ENCODE results near the gene BRME1.

Gene BRME1

DNA sequence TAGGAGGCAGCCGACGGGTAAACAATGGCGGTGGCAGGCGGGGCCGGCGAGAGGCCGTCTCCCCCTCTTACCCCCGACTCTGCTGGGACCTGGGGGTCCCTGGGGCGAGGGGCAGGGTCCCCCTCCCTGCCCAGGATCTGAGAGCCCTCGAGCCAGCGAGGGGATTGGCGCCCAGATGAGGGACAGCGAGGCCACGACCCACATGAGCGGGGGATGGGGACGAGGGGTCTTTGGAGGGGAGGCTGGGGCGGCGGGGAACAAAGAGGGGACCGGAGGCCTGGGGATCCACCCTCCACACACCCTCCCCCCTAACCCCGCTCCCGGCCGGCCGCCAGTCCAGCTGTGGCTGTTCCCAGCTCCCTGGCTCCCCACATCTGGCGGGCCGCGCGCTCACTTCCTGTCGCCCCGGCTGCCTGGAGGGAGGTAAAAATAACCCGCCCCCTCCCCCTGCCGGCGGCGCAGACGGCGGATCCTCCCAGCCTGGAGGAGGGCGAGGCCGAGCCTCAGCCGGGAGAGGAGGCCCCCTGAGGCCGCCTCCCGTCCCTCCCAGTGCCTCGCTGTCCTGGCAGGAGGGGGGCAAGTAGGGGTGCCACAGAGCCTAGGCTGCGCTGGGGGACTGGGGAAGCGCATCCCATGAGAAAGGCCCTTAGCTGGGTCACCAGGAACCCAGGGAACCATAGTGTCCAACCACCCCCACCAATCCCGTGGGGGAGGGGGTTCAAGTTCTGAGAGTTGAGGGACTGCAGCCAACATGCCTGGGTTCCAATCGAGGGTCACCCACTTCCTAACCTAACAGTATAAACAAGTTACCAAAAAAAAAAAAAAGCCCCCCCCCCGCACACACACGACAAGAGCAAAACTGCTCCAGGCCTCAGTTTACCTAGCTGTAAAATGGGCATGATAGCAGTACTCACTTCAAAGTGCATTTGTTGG, 58.2 kb downstream of the BRME1 start (continued):
- TF ChIP-seq ZNF654 (tag by site-specific recombination; IDR thresholded peaks at IDR 0.05; ENCODE audit: low read depth) (0 out of 2 replicates have a peak, but pooled peaks have one; percentile 10), ZNF548 (tag by site-specific recombination; IDR thresholded peaks at IDR 0.05) (no peak), ZNF555 (tag by site-specific recombination; conservative IDR thresholded peaks at IDR 0.05) (no peak), KLF8 (tag by site-specific recombination; IDR thresholded peaks at IDR 0.05) (peak; percentile 53), ZNF341 (tag by site-specific recombination; IDR thresholded peaks at IDR 0.05; ENCODE audit: low read depth) (peak; percentile 98), ZNF404 (tag by site-specific recombination; IDR thresholded peaks at IDR 0.05) (no peak), ZSCAN30 (tag by site-specific recombination; IDR thresholded peaks at IDR 0.05) (peak; percentile 88), ZNF2 (tag by site-specific recombination; IDR thresholded peaks at IDR 0.05) (0 out of 2 replicates have a peak, but pooled peaks have one; percentile 16), ZNF843 (tag by site-specific recombination; IDR thresholded peaks at IDR 0.05) (peak; percentile 31; the same call in 1 of the 2 replicates), GLI4 (tag by site-specific recombination; IDR thresholded peaks at IDR 0.05) (no peak), ZNF366 (tag by site-specific recombination; conservative IDR thresholded peaks at IDR 0.05) (peak; percentile 57), GFI1B (tag by site-specific recombination; IDR thresholded peaks at IDR 0.05) (no peak)
- TF ChIP-seq, protein P1, sequence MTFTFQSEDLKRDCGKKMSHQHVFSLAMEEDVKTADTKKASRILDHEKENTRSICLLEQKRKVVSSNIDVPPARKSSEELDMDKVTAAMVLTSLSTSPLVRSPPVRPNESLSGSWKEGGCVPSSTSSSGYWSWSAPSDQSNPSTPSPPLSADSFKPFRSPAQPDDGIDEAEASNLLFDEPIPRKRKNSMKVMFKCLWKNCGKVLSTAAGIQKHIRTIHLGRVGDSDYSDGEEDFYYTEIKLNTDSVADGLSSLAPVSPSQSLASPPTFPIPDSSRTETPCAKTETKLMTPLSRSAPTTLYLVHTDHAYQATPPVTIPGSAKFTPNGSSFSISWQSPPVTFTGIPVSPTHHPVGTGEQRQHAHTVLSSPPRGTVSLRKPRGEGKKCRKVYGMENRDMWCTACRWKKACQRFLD (tag by site-specific recombination; IDR thresholded peaks at IDR 0.05), result no peak
- TF ChIP-seq, protein P2, sequence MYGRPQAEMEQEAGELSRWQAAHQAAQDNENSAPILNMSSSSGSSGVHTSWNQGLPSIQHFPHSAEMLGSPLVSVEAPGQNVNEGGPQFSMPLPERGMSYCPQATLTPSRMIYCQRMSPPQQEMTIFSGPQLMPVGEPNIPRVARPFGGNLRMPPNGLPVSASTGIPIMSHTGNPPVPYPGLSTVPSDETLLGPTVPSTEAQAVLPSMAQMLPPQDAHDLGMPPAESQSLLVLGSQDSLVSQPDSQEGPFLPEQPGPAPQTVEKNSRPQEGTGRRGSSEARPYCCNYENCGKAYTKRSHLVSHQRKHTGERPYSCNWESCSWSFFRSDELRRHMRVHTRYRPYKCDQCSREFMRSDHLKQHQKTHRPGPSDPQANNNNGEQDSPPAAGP (tag by site-specific recombination; IDR thresholded peaks at IDR 0.05), result peak; percentile 55; the same call in 1 of the 2 replicates
- TF ChIP-seq, protein P3, sequence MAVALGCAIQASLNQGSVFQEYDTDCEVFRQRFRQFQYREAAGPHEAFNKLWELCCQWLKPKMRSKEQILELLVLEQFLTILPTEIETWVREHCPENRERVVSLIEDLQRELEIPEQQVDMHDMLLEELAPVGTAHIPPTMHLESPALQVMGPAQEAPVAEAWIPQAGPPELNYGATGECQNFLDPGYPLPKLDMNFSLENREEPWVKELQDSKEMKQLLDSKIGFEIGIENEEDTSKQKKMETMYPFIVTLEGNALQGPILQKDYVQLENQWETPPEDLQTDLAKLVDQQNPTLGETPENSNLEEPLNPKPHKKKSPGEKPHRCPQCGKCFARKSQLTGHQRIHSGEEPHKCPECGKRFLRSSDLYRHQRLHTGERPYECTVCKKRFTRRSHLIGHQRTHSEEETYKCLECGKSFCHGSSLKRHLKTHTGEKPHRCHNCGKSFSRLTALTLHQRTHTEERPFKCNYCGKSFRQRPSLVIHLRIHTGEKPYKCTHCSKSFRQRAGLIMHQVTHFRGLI (tag by site-specific recombination; IDR thresholded peaks at IDR 0.05), result 0 out of 2 replicates have a peak, but pooled peaks have one; percentile 21
- TF ChIP-seq, protein P4, sequence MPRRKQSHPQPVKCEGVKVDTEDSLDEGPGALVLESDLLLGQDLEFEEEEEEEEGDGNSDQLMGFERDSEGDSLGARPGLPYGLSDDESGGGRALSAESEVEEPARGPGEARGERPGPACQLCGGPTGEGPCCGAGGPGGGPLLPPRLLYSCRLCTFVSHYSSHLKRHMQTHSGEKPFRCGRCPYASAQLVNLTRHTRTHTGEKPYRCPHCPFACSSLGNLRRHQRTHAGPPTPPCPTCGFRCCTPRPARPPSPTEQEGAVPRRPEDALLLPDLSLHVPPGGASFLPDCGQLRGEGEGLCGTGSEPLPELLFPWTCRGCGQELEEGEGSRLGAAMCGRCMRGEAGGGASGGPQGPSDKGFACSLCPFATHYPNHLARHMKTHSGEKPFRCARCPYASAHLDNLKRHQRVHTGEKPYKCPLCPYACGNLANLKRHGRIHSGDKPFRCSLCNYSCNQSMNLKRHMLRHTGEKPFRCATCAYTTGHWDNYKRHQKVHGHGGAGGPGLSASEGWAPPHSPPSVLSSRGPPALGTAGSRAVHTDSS (tag by site-specific recombination; IDR thresholded peaks at IDR 0.05), result 0 out of 2 replicates have a peak, but pooled peaks have one; percentile 4
- TF ChIP-seq, protein P5, sequence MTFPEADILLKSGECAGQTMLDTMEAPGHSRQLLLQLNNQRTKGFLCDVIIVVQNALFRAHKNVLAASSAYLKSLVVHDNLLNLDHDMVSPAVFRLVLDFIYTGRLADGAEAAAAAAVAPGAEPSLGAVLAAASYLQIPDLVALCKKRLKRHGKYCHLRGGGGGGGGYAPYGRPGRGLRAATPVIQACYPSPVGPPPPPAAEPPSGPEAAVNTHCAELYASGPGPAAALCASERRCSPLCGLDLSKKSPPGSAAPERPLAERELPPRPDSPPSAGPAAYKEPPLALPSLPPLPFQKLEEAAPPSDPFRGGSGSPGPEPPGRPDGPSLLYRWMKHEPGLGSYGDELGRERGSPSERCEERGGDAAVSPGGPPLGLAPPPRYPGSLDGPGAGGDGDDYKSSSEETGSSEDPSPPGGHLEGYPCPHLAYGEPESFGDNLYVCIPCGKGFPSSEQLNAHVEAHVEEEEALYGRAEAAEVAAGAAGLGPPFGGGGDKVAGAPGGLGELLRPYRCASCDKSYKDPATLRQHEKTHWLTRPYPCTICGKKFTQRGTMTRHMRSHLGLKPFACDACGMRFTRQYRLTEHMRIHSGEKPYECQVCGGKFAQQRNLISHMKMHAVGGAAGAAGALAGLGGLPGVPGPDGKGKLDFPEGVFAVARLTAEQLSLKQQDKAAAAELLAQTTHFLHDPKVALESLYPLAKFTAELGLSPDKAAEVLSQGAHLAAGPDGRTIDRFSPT (tag by site-specific recombination; IDR thresholded peaks at IDR 0.05), result peak; percentile 92
- TF ChIP-seq, protein P6, sequence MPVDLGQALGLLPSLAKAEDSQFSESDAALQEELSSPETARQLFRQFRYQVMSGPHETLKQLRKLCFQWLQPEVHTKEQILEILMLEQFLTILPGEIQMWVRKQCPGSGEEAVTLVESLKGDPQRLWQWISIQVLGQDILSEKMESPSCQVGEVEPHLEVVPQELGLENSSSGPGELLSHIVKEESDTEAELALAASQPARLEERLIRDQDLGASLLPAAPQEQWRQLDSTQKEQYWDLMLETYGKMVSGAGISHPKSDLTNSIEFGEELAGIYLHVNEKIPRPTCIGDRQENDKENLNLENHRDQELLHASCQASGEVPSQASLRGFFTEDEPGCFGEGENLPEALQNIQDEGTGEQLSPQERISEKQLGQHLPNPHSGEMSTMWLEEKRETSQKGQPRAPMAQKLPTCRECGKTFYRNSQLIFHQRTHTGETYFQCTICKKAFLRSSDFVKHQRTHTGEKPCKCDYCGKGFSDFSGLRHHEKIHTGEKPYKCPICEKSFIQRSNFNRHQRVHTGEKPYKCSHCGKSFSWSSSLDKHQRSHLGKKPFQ (tag by site-specific recombination; IDR thresholded peaks at IDR 0.05), result no peak; the same call in 1 of the 2 replicates
- TF ChIP-seq, protein P7, sequence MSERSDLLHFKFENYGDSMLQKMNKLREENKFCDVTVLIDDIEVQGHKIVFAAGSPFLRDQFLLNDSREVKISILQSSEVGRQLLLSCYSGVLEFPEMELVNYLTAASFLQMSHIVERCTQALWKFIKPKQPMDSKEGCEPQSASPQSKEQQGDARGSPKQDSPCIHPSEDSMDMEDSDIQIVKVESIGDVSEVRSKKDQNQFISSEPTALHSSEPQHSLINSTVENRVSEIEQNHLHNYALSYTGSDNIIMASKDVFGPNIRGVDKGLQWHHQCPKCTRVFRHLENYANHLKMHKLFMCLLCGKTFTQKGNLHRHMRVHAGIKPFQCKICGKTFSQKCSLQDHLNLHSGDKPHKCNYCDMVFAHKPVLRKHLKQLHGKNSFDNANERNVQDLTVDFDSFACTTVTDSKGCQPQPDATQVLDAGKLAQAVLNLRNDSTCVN (tag by site-specific recombination; optimal IDR thresholded peaks at IDR 0.05), result peak; percentile 71
- TF ChIP-seq, protein P8, sequence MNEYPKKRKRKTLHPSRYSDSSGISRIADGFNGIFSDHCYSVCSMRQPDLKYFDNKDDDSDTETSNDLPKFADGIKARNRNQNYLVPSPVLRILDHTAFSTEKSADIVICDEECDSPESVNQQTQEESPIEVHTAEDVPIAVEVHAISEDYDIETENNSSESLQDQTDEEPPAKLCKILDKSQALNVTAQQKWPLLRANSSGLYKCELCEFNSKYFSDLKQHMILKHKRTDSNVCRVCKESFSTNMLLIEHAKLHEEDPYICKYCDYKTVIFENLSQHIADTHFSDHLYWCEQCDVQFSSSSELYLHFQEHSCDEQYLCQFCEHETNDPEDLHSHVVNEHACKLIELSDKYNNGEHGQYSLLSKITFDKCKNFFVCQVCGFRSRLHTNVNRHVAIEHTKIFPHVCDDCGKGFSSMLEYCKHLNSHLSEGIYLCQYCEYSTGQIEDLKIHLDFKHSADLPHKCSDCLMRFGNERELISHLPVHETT (tag by site-specific recombination; IDR thresholded peaks at IDR 0.05), result peak; percentile 83; the same call in 1 of the 2 replicates
- TF ChIP-seq, protein P9, sequence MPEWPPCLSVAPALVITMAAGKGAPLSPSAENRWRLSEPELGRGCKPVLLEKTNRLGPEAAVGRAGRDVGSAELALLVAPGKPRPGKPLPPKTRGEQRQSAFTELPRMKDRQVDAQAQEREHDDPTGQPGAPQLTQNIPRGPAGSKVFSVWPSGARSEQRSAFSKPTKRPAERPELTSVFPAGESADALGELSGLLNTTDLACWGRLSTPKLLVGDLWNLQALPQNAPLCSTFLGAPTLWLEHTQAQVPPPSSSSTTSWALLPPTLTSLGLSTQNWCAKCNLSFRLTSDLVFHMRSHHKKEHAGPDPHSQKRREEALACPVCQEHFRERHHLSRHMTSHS (tag by site-specific recombination; IDR thresholded peaks at IDR 0.05), result no peak
- TF ChIP-seq, protein P10, sequence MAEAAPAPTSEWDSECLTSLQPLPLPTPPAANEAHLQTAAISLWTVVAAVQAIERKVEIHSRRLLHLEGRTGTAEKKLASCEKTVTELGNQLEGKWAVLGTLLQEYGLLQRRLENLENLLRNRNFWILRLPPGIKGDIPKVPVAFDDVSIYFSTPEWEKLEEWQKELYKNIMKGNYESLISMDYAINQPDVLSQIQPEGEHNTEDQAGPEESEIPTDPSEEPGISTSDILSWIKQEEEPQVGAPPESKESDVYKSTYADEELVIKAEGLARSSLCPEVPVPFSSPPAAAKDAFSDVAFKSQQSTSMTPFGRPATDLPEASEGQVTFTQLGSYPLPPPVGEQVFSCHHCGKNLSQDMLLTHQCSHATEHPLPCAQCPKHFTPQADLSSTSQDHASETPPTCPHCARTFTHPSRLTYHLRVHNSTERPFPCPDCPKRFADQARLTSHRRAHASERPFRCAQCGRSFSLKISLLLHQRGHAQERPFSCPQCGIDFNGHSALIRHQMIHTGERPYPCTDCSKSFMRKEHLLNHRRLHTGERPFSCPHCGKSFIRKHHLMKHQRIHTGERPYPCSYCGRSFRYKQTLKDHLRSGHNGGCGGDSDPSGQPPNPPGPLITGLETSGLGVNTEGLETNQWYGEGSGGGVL (tag by site-specific recombination; IDR thresholded peaks at IDR 0.05), result peak; percentile 96

All from HEK293 (cell line).